Cardiac fibroblast (primary cell): ENCODE data around the gene SCARB1.

Experiments
- DNase-seq, 2 donors: peaks; one replicate each; pipeline versions ENCODE4 v3.0.0 to v3.0.0-alpha.2; 2010; ENCODE audit warnings: low read depth in 2 of 2
- H3K4me3 ChIP-seq, 2 donors: replicated peaks in 1 of 2; 1 replicate in 1 of 2; 2 replicates in 1 of 2; pipeline ENCODE4 v1.5.1; 2011; ENCODE audit warnings: low read depth in 2 of 2, low read length in 2 of 2, mild to moderate bottlenecking in 2 of 2, moderate library complexity in 1 of 2
- TF ChIP-seq, protein P1 (sequence below): IDR thresholded peaks from one replicate; pipeline ENCODE4 v1.5.1; 2011; ENCODE audit warnings: low read depth, mild to moderate bottlenecking, low read length, inconsistent platforms

Gene SCARB1

DNA sequence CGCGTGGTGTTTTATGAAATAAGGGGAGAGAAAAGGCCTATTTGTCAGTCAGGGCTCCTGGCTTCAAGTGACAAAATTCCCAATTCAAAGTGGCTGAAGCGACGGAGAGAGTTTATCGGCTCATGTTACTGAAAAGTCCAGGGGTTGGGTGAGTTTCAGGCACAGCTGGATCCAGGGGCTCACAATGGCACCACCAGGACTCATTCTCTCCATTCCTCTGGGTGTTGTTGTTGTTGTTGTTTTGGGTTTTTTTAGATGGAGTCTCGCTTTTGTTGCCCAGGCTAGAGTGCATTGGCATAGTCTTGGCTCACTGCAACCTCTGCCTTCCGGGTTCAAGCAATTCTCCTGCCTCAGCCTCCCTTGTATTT lies 119.4 kb downstream of the SCARB1 start:
- DNase-seq = no peak
- TF ChIP-seq, protein P1, sequence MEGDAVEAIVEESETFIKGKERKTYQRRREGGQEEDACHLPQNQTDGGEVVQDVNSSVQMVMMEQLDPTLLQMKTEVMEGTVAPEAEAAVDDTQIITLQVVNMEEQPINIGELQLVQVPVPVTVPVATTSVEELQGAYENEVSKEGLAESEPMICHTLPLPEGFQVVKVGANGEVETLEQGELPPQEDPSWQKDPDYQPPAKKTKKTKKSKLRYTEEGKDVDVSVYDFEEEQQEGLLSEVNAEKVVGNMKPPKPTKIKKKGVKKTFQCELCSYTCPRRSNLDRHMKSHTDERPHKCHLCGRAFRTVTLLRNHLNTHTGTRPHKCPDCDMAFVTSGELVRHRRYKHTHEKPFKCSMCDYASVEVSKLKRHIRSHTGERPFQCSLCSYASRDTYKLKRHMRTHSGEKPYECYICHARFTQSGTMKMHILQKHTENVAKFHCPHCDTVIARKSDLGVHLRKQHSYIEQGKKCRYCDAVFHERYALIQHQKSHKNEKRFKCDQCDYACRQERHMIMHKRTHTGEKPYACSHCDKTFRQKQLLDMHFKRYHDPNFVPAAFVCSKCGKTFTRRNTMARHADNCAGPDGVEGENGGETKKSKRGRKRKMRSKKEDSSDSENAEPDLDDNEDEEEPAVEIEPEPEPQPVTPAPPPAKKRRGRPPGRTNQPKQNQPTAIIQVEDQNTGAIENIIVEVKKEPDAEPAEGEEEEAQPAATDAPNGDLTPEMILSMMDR = no peak
- no peak overlapping the region for H3K4me3 ChIP-seq

DNA sequence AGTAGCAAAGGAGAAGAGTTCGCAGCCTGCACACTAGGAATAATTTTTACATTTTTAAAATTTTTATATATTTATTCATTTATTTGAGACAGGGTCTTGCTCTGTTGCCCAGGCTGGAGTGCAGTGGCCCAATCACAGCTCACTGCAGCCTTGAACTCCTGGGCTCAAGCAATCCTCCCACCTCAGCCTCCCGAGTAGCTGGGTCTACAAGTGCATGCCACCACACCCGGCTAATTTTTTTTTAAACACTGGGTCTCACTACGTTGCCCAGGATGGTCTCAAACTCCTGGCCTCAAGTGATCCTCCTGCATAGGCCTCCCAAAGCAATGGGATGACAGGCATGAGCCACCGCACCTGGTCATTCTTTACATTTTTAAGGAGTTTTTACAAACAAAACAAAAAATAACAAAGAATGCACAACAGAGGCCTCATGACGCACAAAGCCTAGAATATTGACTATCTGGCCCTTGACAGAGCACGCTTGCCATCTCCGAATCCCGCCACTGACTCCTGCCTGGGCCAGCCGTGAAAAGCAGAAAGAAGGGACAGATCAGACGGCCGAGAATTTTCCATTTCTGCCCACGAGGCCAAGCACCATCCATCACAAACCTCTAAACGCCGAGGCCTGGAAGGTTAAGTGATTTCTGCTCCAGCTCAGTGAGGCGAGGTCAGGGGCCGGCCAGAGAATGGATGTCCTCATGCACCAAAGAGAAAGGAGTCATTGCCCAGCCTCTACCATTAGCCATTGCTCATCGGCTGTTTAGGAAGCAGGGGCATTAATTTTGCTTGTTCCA lies 120.0 kb downstream of the SCARB1 start:
- TF ChIP-seq, protein P1 = no peak
- DNase-seq = no peak
- no peak overlapping the region for H3K4me3 ChIP-seq

DNA sequence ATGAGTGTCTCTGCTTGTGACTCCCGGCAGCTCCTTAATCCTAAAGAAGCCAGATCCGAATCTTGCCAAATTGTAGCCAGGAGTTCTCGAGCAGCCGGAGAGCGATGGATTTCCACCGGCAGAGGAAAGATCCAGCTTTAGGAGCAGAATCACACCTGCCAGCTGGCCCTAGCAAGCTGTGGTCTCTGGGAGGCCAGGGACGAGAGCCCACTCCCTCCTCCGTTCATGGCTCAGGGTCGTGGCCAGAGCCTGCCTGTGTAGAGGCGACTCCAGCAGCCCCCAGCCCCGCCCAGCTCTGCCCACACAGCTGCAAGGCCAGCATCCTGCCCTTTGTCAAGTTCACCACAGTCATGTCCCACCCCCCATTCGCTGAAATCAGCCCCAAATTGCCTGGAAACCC lies 121.0 kb downstream of the SCARB1 start:
- no peak for DNase-seq
- TF ChIP-seq, protein P1 = no peak
- no peak overlapping the region for H3K4me3 ChIP-seq

DNA sequence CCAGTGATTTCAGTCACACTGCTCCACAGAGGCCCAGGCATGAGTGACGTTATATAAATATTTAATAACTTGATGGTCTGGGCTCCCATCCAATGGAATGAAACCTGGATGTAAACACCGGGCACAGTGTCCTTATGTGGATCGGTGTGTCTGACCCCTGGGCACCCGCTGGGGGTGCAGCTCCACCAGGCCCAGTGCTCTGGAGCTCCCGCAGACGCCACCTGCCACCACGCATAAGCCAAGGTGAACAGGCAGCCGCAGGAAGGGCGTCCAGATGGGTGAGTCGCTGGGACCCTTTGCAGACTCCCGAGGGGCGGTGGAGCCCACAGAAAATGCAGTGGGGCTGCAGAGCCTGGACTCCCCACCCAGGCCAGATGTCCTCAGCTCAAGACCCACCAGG lies 121.6 kb downstream of the SCARB1 start:
- DNase-seq = no peak
- TF ChIP-seq, protein P1 = no peak
- no peak overlapping the region for H3K4me3 ChIP-seq

DNA sequence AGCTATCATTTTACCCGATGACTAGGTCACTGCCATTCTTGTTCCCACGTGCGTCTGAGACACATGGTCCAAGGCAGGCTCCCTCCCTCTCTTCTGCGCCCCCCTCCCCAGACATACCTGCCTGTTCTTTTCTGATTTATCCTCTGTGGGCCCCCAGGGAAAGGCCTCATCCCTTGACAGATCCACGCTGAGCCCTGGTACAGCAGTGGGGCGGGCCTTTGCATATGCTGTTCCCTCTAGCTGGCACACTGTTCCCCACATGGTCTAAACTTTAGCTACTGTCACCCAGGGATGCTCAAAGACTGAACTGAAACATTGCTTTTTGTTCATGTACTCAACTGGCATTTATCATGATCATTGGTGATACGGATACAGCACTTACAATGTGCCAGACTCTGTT lies 122.5 kb downstream of the SCARB1 start:
- no peak for DNase-seq
- no peak overlapping the region for H3K4me3 ChIP-seq
- TF ChIP-seq, protein P1 = no peak

DNA sequence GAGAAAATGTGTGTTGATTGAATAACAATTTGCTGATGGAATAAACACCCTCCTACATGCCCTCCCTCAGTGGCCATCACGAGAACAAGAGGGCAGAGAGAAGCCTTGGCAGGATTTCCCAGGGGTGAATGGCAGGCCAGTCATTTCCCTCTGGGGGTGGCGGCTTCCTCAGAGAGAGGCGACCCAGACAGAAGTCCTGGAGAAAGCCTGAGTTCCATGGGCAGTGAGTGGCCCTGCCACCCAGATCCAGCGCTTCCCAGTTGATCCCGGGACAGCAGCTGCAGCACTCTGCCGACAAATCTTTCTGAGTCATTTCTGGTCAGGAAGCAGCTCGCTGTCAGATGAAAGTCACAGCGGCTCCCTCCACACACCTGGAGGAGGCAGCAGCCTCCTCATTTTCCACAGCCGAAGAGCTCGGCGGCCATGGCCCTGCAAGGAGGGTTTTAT lies 123.0 kb downstream of the SCARB1 start:
- H3K4me3 ChIP-seq = no peak overlapping the region
- TF ChIP-seq, protein P1 = no peak
- peak; percentile 44 to 63 for DNase-seq
